Mesothelial cell of epicardium (in vitro differentiated cells): ENCODE data around the gene TLE7. TPM values are rescaled to one million over a fixed set of nuclear protein-coding genes. Genes with fewer than 3 reads are reported as not detected.

ENCODE experiments used
- DNase-seq, 2 experiments: peaks; one replicate each; pipeline ENCODE4 v3.0.0; 2021; ENCODE audit warnings: low spot score in 2 of 2; ENCODE audit not compliant: unreplicated experiment in 2 of 2
- H3K27ac Mint-ChIP-seq: 2 replicates; pipeline ENCODE4 v1.8.0; 2021; ENCODE audit warnings: mixed read lengths
- H3K27me3 Mint-ChIP-seq: 2 replicates; pipeline ENCODE4 v1.8.0; 2021; ENCODE audit warnings: low read depth, mixed read lengths
- H3K36me3 Mint-ChIP-seq: 2 replicates; pipeline ENCODE4 v1.8.0; 2021; ENCODE audit warnings: mixed read lengths
- H3K4me1 Mint-ChIP-seq: 2 replicates; pipeline ENCODE4 v1.8.0; 2021; ENCODE audit warnings: mixed read lengths
- H3K4me3 Mint-ChIP-seq: 2 replicates; pipeline ENCODE4 v1.8.0; 2021; ENCODE audit warnings: mild to moderate bottlenecking, moderate library complexity, mixed read lengths
- H3K9me3 Mint-ChIP-seq: 2 replicates; pipeline ENCODE4 v1.8.0; 2021; ENCODE audit warnings: mixed read lengths
- CTCF ChIP-seq: fragments of 200-600 bp; sonication (generic); IDR thresholded peaks from one replicate; pipeline ENCODE4 v1.5.0; 2021; ENCODE audit warnings: antibody characterized with exemption; ENCODE audit not compliant: unreplicated experiment
- total RNA-seq: library from RNA; stranded (reverse); gene quantifications from 3 replicates; pipeline ENCODE4 v1.2.1, GENCODE V29; 2021

The TLE7 gene
- total RNA-seq, 1 donor from 2014 or later = not detected

GRCh38 chr16:71389330-71389729 is 52.5 kb downstream of the TLE7 start:
- H3K27ac Mint-ChIP-seq = no peak overlapping the region
- no peak for DNase-seq
- H3K27me3 Mint-ChIP-seq = peaks cover 3% of the 10 kb centered on the region
- no peaks in the 10 kb centered on the region for H3K36me3 Mint-ChIP-seq
- TF ChIP-seq CTCF = no peak
- peaks cover 31% of the 10 kb centered on the region for H3K4me1 Mint-ChIP-seq
- no peak overlapping the region for H3K4me3 Mint-ChIP-seq
- H3K9me3 Mint-ChIP-seq = no peaks in the 10 kb centered on the region

- Mint-ChIP-seq H3K27me3 (peaks cover 4% of the 10 kb centered on the region), H3K4me1 (peaks cover 31% of the 10 kb centered on the region), H3K9me3 (no peaks in the 10 kb centered on the region), H3K4me3 (peak overlapping the region; percentile 2), H3K27ac (peak overlapping the region; percentile 70), H3K36me3 (no peaks in the 10 kb centered on the region)
- DNase-seq = no peak
- TF ChIP-seq CTCF = no peak
These were observed 54.6 kb downstream of the TLE7 start for GRCh38 chr16:71387045-71387871.

- no peak for DNase-seq
- H3K27ac Mint-ChIP-seq = no peak overlapping the region
- H3K4me3 Mint-ChIP-seq = no peak overlapping the region
- no peaks in the 10 kb centered on the region for H3K9me3 Mint-ChIP-seq
- H3K36me3 Mint-ChIP-seq = no peaks in the 10 kb centered on the region
- H3K27me3 Mint-ChIP-seq = peaks cover 21% of the 10 kb centered on the region
- peaks cover 31% of the 10 kb centered on the region for H3K4me1 Mint-ChIP-seq
- no peak for TF ChIP-seq CTCF
These were observed 57.7 kb downstream of the TLE7 start for GRCh38 chr16:71384073-71384724.

GRCh38 chr16:71383054-71383773 is 58.6 kb downstream of the TLE7 start:
- no peak for DNase-seq
- Mint-ChIP-seq H3K4me1 (peaks cover 31% of the 10 kb centered on the region), H3K36me3 (no peaks in the 10 kb centered on the region), H3K4me3 (no peak overlapping the region), H3K9me3 (no peaks in the 10 kb centered on the region), H3K27ac (no peak overlapping the region), H3K27me3 (peaks cover 27% of the 10 kb centered on the region)
- TF ChIP-seq CTCF = no peak

GRCh38 chr16:71380831-71381230 is 61.0 kb downstream of the TLE7 start:
- Mint-ChIP-seq H3K36me3 (no peaks in the 10 kb centered on the region), H3K27ac (no peak overlapping the region), H3K9me3 (no peaks in the 10 kb centered on the region), H3K27me3 (peaks cover 37% of the 10 kb centered on the region), H3K4me3 (no peak overlapping the region), H3K4me1 (peaks cover 9% of the 10 kb centered on the region)
- no peak for TF ChIP-seq CTCF
- DNase-seq = no peak

Other genes starting within 250 kb of the TLE7 start
- 0.42 to 1.2 TPM (median 0.72 TPM) in 3 replicates for gene HYDIN, start 211.3 kb downstream of the TLE7 start, total RNA-seq
- 25.3 to 29.2 TPM (median 28.7 TPM) in 3 replicates for gene CMTR2, start 152.7 kb downstream of the TLE7 start, total RNA-seq
- gene CALB2, start 83.3 kb downstream of the TLE7 start, total RNA-seq = 0.22 to 0.51 TPM (median 0.25 TPM) in 3 replicates
- 12.3 to 16.4 TPM (median 12.8 TPM) in 3 replicates for gene ZNF23, start 20.2 kb upstream of the TLE7 start, total RNA-seq
- 7.2 to 8.4 TPM (median 7.3 TPM) in 3 replicates for gene ZNF19, start 47.3 kb upstream of the TLE7 start, total RNA-seq
- gene CHST4, start 84.4 kb upstream of the TLE7 start, total RNA-seq = not detected in 3 replicates
- 0.07 TPM in 1 of 3 replicates, not detected in the others for gene TAT, start 135.0 kb upstream of the TLE7 start, total RNA-seq
- gene MARVELD3, start 184.1 kb upstream of the TLE7 start, total RNA-seq = 15.2 to 16.7 TPM (median 16.4 TPM) in 3 replicates